Endothelial cell of hepatic sinusoid (primary cell): Measurements from ENCODE around the gene TCEA2.

Source experiments
- in situ Hi-C: cut with HindIII; loops from 2 replicates; pipeline ENCODE4 v1.10.0; 2017; ENCODE audit warnings: low sequenced_read_pairs

The TCEA2 gene

DNA sequence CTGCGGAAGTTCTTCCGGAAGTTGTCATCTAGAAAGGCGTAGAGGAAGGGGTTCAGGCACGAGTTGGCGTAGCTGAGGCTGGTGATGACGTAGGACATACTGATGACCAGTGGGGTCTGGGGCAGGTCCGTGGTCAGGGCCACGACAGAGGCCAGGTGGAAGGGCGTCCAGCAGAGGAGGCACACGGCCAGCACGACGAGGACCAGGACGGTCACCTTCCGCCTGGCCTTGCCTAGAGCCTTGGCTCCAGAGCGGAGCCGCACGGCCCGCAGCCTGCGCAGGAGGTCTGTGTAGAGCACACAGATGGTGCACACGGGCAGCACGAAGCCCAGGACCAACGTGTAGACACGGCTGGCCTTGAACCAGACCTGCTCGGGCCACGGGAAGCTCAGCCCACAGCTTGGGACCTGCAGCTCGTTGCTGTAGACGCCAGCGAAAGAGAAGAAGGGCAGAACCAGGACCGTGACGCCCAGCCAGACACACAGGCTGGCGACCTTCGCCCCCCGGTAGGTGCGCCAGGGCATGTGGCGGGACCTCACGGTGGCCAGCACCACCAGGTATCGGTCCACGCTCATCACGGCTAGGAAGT, 42.9 kb downstream of the TCEA2 start:
- in situ Hi-C loops: no loop called here

DNA sequence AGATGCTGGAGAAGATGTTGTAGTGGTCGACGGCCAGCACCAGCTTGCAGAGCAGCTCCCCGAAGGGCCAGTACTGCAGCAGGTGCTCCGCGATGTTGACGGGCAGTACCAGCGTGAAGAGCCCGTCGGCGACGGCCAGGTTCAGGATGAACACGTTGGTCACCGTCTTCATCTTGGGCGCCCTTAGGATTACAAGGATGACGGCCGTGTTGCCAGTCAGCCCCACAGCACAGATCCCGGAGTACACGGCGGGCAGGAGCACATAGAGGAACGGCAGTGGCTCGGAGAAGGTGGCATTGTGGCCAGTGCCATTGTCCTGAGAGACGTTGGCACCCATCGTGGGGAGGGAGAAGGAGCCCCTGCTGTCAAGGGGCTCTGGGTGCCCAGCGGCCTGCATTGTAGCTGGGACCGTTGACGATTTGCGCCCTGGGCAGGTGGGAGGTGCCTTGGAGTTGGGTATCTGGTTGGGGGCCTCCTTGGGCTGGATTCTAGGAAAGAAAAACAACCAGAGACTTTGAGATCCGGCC, 43.5 kb downstream of the TCEA2 start:
- in situ Hi-C loops: no loop called here

DNA sequence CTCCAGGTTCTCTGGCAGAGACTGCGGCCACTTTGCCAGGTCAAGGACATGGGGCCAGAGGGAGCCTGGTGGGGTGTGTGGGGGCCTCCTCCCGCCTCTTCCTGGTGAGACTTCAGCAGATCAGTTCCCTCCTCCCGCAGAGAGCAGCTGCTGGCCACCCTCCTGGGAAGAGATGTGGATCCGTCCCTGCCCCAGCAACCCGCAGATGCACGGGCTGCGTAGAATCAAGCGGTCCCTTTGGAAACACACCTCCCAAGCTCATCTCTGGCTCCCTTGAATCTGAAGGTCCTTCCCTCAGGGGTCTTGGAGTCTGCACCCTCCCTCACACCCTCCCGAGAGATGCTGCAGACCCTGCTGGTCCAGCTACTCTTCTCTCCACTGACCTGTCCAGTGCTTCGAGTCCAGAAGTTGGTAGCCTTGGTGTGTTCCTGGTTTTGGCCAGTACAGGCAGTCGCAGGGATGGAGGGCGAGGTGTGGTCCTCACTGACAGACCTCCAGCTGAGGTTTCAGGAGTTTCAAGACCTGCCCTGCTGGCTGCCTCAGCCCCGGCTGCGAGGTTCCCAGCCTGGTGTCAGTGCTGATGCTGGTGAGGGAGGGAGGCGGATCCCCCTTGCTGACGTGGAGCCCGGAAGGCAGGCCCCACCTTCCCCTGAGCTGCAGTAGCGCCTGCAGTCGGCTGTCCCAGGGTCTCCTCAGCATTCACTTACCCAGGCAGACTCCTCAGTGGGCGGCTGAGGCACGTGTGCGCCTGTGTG, 44.2 kb downstream of the TCEA2 start, which contains the start of gene NPBWR2:
NPBWR2 (minus strand) TSS at position 585 of the 755 bp plus-strand sequence. CDS start 734 bp downstream, outside the sequence.
- in situ Hi-C loops: no loop called here

DNA sequence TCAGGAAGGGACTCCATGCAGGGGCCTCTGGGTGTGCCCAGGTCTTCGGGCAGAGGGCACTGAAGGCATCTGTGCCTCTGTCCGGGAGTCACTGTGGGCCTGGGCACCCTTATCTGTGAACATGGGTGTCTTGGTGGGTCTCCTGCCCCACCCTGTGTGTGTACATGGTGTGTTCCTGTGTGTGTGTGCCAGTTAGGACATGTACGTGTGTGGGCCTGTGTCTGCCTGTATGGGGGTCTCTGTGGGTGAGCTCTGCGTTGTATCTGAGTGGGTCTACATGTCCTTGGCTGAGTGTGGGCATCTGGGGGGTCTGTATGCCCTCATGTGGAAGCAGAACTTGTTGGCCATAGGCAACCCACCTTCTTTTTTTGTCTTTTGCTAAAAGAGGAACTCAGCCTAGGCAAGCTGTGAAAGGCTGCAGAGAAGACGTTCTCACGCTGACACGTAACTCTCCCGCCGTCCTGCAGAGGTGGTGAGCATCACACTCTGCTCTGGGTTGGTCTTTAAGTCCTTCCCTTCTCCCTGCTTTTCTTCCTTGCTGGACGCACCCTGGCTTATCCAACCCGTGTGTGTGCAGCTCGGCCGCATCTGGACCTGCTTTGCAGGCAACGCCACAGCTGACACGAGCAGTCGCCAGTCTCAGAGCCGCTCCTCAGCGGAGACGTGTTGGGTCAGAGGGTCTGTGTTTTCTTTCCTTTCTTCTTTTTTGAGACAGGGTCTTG, 44.9 kb downstream of the TCEA2 start:
- in situ Hi-C loops: no loop called here

DNA sequence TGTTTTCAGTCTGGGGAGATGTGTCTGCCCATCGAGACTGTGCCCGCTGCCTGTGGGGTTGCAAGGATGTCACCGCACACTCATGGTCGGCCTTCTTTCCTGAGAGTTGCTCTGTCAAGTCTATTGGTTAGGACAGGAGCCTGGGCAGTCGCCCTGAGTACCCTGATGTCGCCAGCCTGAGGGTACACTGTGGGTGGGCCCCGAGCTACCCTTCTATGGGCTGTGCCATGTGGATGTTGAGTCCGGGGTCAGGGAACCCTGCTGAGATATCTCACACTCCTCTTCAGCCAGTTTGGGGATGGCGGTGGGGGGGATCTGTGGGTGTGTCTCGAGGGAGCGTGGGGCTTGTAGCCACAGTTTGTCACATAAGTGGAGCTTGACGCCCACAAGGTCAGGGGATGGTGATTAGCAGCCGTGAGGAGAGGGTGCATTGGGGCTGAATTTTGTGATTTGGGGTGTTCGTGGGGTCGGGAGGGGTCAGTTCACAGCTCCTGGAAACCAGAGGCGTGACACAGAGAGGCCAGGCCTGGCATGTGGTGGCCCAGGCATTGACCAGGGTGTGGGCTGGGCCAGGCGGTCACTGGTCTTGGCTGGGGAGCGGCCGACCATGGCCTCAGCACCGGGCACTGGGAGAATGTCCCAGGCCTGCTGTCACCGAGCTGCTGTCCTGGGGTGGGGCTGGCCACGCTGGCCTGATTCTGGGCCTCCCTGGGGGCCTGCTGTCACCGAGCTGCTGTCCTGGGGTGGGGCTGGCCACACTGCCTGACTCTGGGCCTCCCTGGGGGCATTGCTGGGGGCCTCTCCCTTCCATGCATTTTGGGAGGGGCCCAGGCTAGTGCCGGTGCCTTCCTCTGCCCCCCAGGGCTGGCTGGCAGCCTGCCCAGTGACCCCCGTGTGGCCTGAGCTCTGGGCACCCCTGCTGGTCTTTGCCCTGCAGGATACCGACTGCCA, 46.0 kb downstream of the TCEA2 start:
- in situ Hi-C loops: no loop called here

DNA sequence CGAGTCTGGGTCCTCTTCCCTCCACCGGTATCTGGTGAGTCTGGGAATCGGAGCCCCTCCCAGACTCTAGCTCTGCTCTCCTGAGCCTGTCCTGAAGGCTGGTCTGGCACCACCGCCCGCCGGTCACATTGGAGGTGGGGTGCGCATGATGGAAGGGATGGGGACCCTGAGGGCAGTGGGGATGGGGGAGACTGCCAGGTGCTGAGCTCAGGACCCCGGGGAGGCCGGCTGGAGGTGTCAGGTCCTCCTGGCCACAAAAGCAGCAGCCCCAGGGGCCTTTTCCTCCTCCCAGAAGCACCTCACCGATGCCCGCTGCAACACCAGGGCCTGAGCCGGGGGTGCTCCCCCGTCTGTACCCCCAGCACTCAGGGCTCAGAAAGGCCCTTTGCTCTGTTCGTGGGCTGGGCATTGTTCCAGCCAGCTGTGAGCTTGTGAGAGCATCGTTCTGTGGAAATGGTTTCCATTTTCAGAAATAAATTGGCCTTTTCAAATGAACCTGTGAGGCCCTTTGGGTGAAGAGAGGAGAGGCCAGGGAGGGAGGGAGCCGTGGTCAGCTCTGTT, 46.9 kb downstream of the TCEA2 start:
- in situ Hi-C loops: loop anchor here (5.0 kb wide), 1 partner anchor 58 kb away; no protein-coding TSS in a partner anchor

DNA sequence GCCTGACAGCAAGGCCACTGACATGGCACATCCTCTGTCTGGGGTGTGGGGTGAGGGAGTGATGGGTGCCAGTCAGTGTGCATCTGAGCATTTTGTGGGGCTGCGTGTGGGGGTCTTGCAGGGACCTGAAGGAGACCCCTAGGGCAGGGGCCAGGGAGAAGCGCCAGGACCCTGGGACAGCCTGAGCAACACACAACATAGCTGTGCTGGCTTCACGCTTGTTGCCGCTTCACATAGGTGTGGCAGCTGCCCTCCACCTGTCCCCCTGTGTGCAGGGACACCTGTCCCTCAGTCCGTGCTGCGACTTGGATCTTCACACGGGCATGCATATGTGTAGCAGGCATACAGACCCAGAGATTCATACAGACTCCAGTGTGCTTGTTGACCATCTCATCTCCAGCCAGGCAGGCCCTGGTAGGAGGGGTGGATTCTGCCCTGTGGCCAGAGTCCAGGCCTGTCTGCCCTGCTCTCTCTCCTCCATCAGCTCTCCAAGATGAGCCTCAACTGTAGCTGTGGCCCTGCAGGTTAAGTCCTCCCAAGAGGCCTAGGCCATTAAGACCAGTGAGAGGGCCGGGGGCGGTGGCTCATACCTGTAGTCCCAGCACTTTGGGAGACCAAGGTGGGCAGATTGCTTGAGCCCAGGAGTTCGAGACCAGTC, 47.5 kb downstream of the TCEA2 start:
- in situ Hi-C loops: loop anchor here (5.0 kb wide), 1 partner anchor 58 kb away; no protein-coding TSS in a partner anchor

DNA sequence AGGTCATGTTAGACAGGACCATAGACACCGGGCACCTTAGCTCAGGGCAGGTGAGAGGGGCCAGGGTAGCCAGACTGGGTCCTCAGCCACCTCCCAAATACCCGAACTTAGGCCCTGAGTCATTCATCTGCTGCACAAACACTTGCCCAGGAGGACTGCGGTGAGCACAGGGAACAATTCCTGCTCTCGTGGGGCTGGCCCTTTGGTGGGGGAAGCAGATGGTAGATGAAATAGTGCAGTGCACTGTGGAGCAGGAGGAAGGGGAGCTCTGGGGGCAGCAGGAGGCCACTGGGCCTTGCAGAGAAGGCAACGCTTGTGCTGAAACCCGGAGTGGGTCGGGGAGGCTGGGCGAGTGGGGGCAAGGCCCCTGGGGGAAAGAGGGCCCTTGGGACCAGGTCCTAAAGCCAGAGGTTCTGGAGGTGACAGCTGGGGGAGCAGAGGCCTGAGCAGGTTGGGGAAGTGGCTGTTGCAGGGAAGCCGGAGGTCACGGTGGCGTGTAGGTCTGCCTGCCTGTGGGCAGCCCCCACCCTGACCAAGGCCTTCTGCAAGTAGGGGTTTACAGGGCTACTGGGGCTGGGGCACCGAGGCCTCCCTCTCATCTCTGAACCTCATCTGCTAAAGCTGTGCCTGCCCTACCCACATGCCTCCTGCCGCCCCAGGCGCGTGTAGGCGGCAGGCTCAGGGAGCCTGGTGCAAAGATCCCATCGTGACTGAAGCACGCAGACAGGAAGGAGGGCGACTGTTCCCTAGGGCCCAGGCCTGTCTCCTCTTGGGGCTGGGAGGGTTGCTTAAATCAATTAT, 49.0 kb downstream of the TCEA2 start:
- in situ Hi-C loops: loop anchor here (5.0 kb wide), 1 partner anchor 60 kb away; no protein-coding TSS in a partner anchor

DNA sequence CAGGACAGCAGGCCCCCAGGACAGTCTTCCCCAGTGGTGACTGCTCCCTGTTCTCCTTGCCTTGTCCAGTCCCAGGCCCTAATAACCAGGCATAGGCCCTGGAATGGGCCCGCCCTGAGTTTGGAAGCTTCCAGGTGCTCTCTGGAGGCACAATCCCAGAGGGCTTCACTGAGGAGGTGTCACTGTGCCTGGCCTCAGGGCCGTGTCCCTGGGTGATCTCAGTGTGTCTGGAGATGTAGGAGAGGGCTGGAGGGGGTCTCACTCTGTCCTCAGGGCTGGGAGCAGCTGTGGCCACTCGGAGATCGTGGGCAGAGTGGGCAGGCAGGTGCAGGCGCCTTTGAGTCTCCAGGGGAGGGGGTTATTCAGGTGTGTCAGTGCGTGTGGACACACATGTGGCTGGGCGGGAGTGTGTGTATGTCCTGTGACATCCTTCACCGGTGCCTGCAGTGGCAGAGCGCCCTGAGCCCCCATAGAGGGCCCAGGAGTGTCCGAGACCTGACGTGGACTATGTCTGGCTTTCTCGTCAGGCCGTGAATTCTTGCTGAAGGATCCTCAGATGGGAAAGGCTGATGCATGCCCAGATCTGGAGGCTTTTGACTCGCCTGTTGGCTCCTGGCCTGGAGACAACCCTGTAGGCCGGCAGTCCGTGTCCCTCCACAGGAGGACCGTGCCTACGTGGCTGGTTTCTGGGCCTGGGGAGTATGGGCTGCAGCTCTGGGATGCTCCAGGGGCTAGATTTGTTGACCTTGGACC, 49.9 kb downstream of the TCEA2 start:
- in situ Hi-C loops: loop anchor here (5.0 kb wide), 1 partner anchor 61 kb away; no protein-coding TSS in a partner anchor

DNA sequence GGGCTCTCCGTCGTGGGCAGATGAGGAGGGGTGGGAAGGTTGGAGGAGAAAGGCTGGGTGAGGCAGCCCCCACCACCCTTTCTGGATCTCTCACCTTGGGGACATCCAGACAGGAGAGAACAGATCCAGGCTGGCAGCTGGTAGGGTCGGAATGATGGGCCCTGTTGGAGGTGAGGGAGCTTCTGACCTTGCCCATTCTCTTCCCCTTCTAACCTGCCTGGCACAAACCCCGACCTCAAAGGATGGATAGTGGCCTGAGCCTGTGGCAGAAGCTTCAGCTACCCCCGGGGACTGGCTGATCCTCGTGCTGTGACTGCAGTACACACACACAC, 50.4 kb downstream of the TCEA2 start:
- in situ Hi-C loops: loop anchor here (5.0 kb wide), 1 partner anchor 61 kb away; no protein-coding TSS in a partner anchor

DNA sequence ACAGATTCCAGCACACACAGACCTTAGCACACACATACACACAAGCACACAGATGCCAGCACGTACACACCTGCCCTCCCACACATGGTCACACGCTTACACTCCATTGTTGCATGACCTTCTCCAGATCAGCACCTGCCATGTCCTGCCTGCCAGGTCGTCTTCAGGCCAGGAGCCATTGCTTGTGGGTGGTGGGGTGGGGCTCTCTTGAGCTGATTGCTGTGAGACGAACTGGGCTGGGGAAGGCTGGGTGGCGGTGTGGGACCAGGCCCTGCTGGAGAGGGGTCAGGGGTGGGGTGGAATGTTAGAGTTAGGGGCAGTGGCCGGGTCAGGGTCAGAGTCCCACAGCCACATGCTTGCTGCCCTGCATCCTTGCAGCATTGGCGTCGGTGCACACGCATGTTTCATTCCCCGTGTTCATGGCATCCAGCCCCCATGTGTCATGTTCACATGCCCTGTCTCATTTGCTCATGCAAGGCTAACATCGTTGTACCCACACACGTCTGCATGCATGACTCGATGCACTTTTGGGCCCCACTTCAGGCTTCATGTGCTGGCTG, 50.9 kb downstream of the TCEA2 start:
- in situ Hi-C loops: loop anchor here (5.0 kb wide), 1 partner anchor 62 kb away; no protein-coding TSS in a partner anchor

DNA sequence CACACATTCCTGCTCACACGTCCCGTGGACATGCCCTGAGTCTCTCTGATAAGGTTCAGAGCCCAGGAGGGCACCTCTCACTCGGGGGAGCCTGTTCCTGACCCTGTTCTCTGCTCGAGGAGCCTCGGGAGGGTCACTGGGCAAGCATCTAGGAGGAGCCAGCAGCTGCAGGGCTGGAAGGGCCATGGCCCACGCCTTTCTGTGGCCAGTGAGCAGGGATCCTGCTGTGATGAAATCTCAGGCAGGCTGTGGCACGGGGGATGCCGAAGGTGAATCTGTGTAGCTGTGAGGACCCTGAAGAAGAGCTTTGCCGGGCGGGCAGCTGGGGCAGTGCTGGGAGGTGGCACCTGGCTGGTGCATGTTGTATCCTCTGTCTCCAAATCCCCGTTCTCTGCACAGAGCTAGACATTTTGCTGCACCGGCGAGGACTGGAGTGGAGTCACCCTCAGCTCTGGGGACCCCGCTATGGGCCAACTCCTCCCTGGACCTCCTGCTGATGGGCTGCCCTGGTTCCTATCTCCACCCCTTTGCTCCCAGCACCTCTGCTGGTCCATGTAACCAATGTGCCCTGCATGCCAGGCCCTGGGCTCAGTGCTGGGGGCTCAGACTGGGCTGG, 51.5 kb downstream of the TCEA2 start:
- in situ Hi-C loops: loop anchor here (5.0 kb wide), 1 partner anchor 62 kb away; no protein-coding TSS in a partner anchor

DNA sequence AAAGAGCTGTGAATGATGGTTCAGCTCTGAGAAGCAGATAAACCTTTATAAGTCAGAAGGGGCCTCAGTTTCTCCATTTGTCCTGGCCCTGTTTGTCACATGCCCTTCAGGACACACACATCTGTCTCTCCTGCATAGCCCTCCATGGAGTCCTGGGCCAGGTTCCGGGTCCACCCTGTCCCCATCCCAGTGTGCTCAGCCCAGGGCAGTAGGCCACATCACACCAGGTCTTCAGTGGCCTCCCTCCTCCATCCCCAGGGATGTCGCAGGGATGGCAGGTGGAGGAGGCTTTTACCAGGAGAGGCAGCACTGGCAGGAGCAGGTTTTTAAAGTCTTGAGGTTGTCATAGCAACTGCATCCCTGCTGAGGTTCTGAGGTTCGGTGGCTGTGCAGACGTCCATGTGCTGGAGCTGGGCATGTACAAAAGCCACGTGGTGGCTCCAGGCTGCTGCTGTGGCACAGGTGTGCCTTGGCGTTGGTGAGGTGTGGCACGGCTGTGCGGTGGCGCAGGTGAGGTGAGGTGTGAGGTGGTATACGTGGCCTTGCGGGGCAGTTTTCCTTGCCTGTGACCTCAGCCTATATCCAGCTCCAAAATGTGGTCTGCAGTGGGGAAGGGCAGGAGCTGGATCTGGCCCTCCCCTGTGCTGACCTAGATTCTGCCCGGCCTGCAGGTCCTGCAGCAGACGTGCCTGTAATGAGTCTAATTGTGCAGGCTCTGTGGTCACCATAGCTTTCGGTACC, 52.3 kb downstream of the TCEA2 start:
- in situ Hi-C loops: no loop called here

DNA sequence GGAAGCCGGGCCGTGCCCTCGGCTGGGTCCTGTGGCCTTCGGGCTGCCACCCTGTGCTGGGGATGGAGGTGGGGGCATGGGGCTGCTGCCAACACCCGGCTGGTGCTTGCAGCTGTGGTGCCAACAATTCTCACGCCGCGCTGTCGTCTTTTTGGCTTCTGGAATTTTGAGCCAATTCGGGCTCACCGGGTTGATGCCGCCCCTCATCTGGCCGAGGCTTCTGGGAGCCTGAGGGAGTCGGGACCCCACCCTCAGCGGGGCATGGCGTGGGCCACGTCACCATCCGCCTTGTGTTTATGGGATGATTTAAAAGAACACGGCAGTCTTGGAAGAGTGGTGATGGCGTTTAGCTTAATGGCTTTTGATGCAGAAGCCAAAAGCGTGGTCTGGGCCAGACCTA, 53.0 kb downstream of the TCEA2 start:
- in situ Hi-C loops: no loop called here

DNA sequence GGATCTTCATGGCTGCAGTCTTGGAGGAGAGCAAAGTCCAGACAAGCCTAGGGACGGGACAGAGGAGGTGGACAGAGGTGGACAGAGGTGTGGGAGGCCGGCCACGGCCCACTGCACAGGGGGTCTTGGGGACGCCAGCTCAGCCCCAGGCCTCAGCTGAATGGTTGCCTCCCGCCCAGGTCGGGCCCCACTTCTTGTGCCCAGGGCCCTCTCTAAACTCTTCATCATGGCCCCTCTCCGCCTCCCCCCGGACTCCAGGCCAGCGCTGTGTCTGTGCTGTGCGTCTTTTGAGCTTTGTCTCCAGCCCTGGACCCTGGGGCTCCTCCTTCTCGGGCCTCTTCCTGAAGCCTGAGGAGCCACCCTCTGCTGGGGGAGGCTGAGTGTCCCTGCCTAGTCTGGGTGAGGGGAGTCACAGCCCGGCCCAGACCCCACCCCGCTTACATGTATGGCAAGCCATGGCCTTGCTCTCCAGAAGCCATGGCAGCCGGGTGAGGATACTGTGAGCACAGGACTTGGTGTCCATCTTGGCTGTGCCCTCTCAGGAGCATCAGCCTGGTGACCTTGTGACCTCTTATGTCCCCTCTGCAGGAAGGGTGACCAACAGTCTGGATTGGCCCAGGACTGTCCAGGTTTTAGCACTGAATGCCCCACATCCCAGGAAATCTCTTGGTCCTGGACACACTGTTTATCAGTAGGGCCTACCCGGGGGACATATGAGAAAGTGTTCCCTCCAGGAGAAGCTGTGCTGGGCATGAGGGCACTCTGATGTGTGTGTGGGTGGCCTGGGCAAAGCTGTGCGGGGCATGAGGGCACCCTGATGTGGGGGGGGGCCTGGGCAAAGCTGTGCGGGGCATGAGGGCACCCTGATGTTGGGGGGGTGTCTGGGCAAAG, 53.8 kb downstream of the TCEA2 start:
- in situ Hi-C loops: no loop called here
